Epithelial cell of esophagus (primary cell): Measurements from ENCODE around the gene PCNX1.
"Not testable (repeated sequence)": the region's sequence is repeated elsewhere in the genome, so short reads cannot be mapped to it uniquely, and the experiment has no call there.

Source experiments
- DNase-seq: peaks from one replicate; pipeline ENCODE4 v3.0.0; 2010; ENCODE audit warnings: low read depth
- H3K4me3 ChIP-seq: 2 replicates; pipeline ENCODE4 v1.5.1; 2011; ENCODE audit warnings: mild to moderate bottlenecking, low read length, control low read depth
- TF ChIP-seq, protein P1 (sequence below): IDR thresholded peaks from 2 replicates; pipeline ENCODE4 v1.5.1; 2011; ENCODE audit warnings: low read depth, mild to moderate bottlenecking, low read length, control low read depth, inconsistent platforms; ENCODE audit not compliant: insufficient read depth; ENCODE audit errors: missing control alignments

Gene PCNX1

DNA sequence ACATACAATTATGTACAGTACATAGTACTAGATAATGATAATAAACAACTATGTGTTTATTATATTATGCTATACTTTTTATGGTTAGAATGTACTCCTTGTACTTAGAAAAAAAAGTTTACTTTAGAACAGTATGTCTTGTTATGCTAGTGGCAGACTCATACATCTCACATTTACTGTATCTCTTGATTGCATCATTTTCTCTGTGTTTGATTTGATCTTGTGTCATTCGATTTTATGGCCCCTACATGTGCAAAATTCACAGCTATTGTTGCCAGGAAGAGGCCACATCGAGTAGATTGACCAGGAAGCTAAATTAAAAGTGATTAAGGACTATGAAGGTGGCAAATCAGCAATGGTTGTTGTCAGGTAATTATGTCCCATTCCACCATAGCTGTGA, 153.0 kb downstream of the PCNX1 start:
- DNase-seq, result no peak
- TF ChIP-seq, protein P1, sequence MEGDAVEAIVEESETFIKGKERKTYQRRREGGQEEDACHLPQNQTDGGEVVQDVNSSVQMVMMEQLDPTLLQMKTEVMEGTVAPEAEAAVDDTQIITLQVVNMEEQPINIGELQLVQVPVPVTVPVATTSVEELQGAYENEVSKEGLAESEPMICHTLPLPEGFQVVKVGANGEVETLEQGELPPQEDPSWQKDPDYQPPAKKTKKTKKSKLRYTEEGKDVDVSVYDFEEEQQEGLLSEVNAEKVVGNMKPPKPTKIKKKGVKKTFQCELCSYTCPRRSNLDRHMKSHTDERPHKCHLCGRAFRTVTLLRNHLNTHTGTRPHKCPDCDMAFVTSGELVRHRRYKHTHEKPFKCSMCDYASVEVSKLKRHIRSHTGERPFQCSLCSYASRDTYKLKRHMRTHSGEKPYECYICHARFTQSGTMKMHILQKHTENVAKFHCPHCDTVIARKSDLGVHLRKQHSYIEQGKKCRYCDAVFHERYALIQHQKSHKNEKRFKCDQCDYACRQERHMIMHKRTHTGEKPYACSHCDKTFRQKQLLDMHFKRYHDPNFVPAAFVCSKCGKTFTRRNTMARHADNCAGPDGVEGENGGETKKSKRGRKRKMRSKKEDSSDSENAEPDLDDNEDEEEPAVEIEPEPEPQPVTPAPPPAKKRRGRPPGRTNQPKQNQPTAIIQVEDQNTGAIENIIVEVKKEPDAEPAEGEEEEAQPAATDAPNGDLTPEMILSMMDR, result no peak
- no peak overlapping the region for H3K4me3 ChIP-seq

DNA sequence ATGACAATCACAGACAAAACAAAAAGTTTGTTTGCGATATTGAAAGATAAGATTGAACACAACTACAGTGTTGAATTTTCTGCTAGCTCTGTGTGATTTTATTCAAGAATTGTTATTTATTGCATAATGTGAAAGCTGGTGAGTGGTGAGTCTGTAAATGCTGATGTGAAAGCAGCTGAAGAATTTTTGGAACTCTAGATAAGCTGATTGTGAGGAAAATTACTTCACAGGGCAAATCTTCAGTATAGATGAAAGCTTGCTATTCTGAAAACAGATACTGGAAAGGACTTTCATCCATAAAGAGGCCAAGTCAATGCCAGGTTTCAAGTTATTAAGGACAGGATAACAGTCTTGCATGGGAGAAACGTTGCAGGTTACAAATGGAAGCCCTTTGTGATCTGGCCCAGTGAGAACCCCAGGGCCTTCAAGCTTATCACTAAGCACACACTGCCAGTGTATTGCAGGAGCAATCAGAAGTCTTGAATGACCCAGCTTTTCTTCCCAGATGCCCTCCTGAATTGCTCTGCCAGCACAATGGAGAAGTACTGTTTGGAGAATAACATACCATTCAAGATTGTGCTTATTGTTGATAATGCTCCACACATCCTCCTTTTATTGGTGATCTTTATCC, 153.7 kb downstream of the PCNX1 start:
- DNase-seq, result no peak
- H3K4me3 ChIP-seq, result no peak overlapping the region
- TF ChIP-seq, protein P1, result no peak

DNA sequence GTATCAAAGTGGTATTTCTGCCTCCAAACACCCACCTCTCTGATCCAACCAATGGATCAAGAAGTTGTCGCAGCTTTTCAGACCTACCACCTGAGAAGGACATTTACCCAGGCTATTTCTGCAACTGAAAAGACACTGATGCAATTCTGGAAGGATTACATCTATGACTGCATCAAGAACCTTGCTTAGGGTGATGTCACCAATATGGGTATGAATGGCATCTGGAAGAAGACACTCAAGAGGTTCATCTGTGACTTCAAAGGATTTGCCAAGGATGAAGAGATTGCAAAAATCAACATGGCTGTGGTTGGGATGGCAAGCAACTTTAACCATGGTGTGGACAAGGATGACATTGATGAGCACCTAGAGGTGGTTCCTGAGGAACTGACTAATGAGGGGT, 154.2 kb downstream of the PCNX1 start:
- no peak for DNase-seq
- TF ChIP-seq, protein P1, result no peak
- no peak overlapping the region for H3K4me3 ChIP-seq

GRCh38 chr14:71062581-71063303, 155.5 kb downstream of the PCNX1 start:
- peak; percentile 58 for DNase-seq
- H3K4me3 ChIP-seq, result no peak overlapping the region
- TF ChIP-seq, protein P1, result no peak

DNA sequence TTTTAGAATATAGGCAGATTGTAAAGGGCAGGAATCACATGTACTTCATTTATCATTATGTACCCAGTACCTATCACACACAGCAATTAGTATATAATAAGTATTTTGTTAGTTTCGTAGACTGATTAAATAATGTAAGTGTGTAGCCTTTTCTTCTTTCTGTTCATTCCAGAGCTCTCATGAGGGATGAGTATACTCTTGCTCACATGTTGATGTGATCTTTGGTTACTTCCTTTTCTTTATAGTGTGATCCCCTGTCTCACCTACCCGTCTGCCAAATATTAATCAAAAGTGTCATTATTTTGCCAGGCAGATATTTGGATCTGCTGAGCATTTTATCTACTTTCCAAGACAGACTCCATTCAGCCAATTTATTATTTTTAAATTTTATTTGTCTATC, 156.1 kb downstream of the PCNX1 start:
- DNase-seq, result peak; percentile 20
- TF ChIP-seq, protein P1, result no peak
- H3K4me3 ChIP-seq, result no peak overlapping the region

GRCh38 chr14:71064747-71065146, 157.5 kb downstream of the PCNX1 start:
- DNase-seq, H3K4me3 ChIP-seq: not testable (repeated sequence)

DNA sequence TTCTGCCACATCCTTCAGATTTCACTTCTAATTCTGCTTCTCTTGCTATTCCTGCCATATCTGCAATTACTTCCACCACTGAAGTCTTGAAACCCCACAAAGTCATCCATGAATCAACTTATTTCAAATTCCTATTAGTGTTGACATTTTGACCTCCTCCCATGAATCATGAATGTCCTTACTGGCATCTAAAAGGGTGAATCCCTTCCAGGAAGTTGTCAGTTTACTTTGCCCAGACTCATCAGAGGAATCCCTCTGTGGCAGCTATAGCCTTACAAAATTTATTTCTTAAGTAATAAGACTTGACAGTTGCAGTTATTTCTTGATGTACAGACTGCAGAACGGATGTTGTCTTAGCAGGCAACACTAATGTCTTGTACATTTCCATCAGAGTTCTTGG, 162.9 kb downstream of the PCNX1 start:
- DNase-seq, result peak; percentile 78
- TF ChIP-seq, protein P1, result no peak
- no peak overlapping the region for H3K4me3 ChIP-seq
